Liver (tissue), 9 donors: ENCODE data around the gene SH3GL3. TPM values are rescaled to one million over a fixed set of nuclear protein-coding genes. Genes with fewer than 3 reads are reported as not detected.

Source experiments
- DNase-seq: peaks from one replicate; pipeline ENCODE4 v3.0.0-alpha.2; 2017; ENCODE audit warnings: low spot score
- H3K27ac ChIP-seq, 2 donors: one replicate each; pipeline ENCODE4 v1.7.0; 2013; ENCODE audit warnings: inconsistent platforms in 2 of 2, low read length in 2 of 2, control low read depth in 1 of 2, low read depth in 1 of 2, mild to moderate bottlenecking in 1 of 2
- H3K27me3 ChIP-seq, 4 donors: one replicate each; pipeline versions ENCODE4 v1.6.1 to v1.7.0; 2013; ENCODE audit warnings: low read length in 3 of 4, inconsistent platforms in 1 of 4, mild to moderate bottlenecking in 1 of 4, moderate library complexity in 1 of 4; ENCODE audit not compliant: control insufficient read depth in 4 of 4, insufficient read depth in 4 of 4
- H3K36me3 ChIP-seq, 4 donors: one replicate each; pipeline versions ENCODE4 v1.6.1 to v1.7.0; 2013; ENCODE audit warnings: low read length in 3 of 4, mild to moderate bottlenecking in 3 of 4, low read depth in 1 of 4, moderate library complexity in 1 of 4; ENCODE audit not compliant: control insufficient read depth in 4 of 4, insufficient read depth in 3 of 4
- H3K4me1 ChIP-seq, 4 donors: one replicate each; pipeline versions ENCODE4 v1.6.1 to v1.7.0; 2013; ENCODE audit warnings: low read length in 3 of 4, mild to moderate bottlenecking in 3 of 4, moderate library complexity in 1 of 4; ENCODE audit not compliant: control insufficient read depth in 4 of 4, insufficient read depth in 4 of 4
- H3K4me3 ChIP-seq, 3 donors: one replicate each; pipeline versions ENCODE4 v1.6.1 to v1.7.0; 2013; ENCODE audit warnings: low read length in 3 of 3, control low read depth in 1 of 3, low read depth in 1 of 3, mild to moderate bottlenecking in 1 of 3
- H3K9ac ChIP-seq, 2 donors: one replicate each; pipeline ENCODE4 v1.7.0; 2013; ENCODE audit warnings: low read length in 2 of 2, mild to moderate bottlenecking in 2 of 2, moderate library complexity in 2 of 2, control low read depth in 1 of 2, low read depth in 1 of 2
- H3K9me3 ChIP-seq, 4 donors: one replicate each; pipeline versions ENCODE4 v1.6.1 to v1.7.0; 2013; ENCODE audit warnings: low read length in 3 of 4; ENCODE audit not compliant: control insufficient read depth in 4 of 4
- EGR1 ChIP-seq, 2 donors: IDR thresholded peaks; 2 replicates each; pipeline ENCODE4 v1.6.1; 2016 to 2018; ENCODE audit warnings: antibody characterized with exemption in 2 of 2, low read depth in 2 of 2
- FOXA1 ChIP-seq: IDR thresholded peaks from 2 replicates; pipeline ENCODE4 v1.6.1; 2016; ENCODE audit warnings: antibody characterized with exemption
- FOXA2 ChIP-seq: IDR thresholded peaks from 2 replicates; pipeline ENCODE4 v1.6.1; 2016; ENCODE audit warnings: antibody characterized with exemption
- GABPA ChIP-seq, 2 donors: IDR thresholded peaks in 1 of 2; conservative IDR thresholded peaks in 1 of 2; 2 replicates each; pipeline ENCODE4 v1.6.1; 2016; ENCODE audit warnings: antibody characterized with exemption in 2 of 2, mild to moderate bottlenecking in 1 of 2, moderate library complexity in 1 of 2
- HNF4A ChIP-seq, 2 donors: conservative IDR thresholded peaks; 2 replicates each; pipeline ENCODE4 v1.6.1; 2016; ENCODE audit warnings: antibody characterized with exemption in 2 of 2, mild to moderate bottlenecking in 2 of 2
- HNF4G ChIP-seq: IDR thresholded peaks from 2 replicates; pipeline ENCODE4 v1.6.1; 2016; ENCODE audit warnings: antibody characterized with exemption
- JUND ChIP-seq, 2 donors: IDR thresholded peaks; 2 replicates each; pipeline ENCODE4 v1.6.1; 2016; ENCODE audit warnings: antibody characterized with exemption in 2 of 2
- NR2F2 ChIP-seq: IDR thresholded peaks from 2 replicates; pipeline ENCODE4 v1.6.1; 2016; ENCODE audit warnings: antibody characterized with exemption
- RAD21 ChIP-seq, 2 donors: IDR thresholded peaks; 2 replicates each; pipeline ENCODE4 v1.6.1; 2016; ENCODE audit warnings: antibody characterized with exemption in 2 of 2, mild to moderate bottlenecking in 2 of 2
- RXRA ChIP-seq, 2 donors: IDR thresholded peaks; 2 replicates each; pipeline ENCODE4 v1.6.1; 2017 to 2018; ENCODE audit warnings: antibody characterized with exemption in 2 of 2, mild to moderate bottlenecking in 1 of 2
- SP1 ChIP-seq: IDR thresholded peaks from 2 replicates; pipeline ENCODE4 v1.6.1; 2018; ENCODE audit warnings: antibody characterized with exemption, mild to moderate bottlenecking
- TAF1 ChIP-seq: conservative IDR thresholded peaks from 2 replicates; pipeline ENCODE4 v1.6.1; 2016; ENCODE audit warnings: antibody characterized with exemption, mild to moderate bottlenecking
- YY1 ChIP-seq: IDR thresholded peaks from 2 replicates; pipeline ENCODE4 v1.6.1; 2016; ENCODE audit warnings: antibody characterized with exemption, mild to moderate bottlenecking
- WGBS: extraction: QIAGEN DNeasy Blood & Tissue Kit; methylation state at CpG from one replicate; pipeline ENCODE4 v1.1.7; 2013; 5-methylcytosine and 5-hydroxymethylcytosine counted together
- polyA plus RNA-seq, 2 donors: library from polyadenylated mRNA; stranded (reverse) in 1 of 2; unstranded in 1 of 2; fragments of 200-250 nt in 1 of 2; fragments of >200 nt in 1 of 2; fragmentation: Nextera tagmentation in 1 of 2; extraction: Ambion mirVana in 1 of 2; gene quantifications; one replicate each; pipeline versions ENCODE4 v1.2.1 to v1.2.3, GENCODE V29; 2013 to 2015
- total RNA-seq, 2 donors: library from RNA; depleted of rRNA; stranded (reverse); fragments of >200 nt; gene quantifications; one replicate each; pipeline ENCODE4 v1.2.3, GENCODE V29; 2014
- TF ChIP-seq, protein P1 (sequence below): IDR thresholded peaks from 2 replicates; pipeline ENCODE4 v1.6.1; 2016; ENCODE audit warnings: antibody characterized with exemption
- TF ChIP-seq, protein P2 (sequence below): IDR thresholded peaks from 2 replicates; pipeline ENCODE4 v1.6.1; 2016; ENCODE audit warnings: antibody characterized with exemption, mild to moderate bottlenecking
- TF ChIP-seq, protein P3 (sequence below): IDR thresholded peaks from 2 replicates; pipeline ENCODE4 v1.6.1; 2016; ENCODE audit warnings: antibody characterized with exemption
- TF ChIP-seq, protein P4 (sequence below): IDR thresholded peaks from 2 replicates; pipeline ENCODE4 v1.6.1; 2016; ENCODE audit warnings: antibody characterized with exemption
- TF ChIP-seq, protein P5 (sequence below): fragments of 150-350 bp; IDR thresholded peaks from 2 replicates; pipeline ENCODE4 v1.5.1; 2017; ENCODE audit warnings: improper control_type of control experiment, low read depth, low read length; ENCODE audit not compliant: missing input control
- donor health status: healthy.
- donor health status: healthy.
- donor health status: healthy.
- donor health status: healthy.
- donor health status: healthy.

Gene SH3GL3
- total and polyA plus RNA-seq, 4 donors = 0.23 TPM; not detected in 3

DNA sequence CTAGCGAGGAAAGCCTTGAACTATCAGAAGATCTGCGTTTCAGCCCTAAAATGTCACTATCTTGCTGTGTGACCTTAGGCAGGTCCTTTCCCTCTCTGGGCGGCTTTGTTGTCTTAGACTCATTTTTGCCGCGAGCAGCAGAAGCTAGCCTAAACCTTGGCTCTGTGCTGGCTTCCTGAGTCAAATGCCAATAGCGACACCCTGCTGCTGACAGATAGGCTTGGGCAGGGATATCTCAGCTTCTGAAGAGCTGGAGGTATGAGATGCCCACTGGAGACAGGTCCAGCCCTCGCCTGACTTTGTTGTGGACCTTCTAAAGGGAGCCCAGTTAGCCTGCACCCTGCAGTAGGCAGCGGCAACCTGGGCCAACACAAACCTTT, 208.1 kb downstream of the SH3GL3 start:
- Histone ChIP-seq H3K9ac (peak overlapping the region; percentile 52 to 58), H3K4me1 (peaks cover 10 to 44% (median 35%) of the 10 kb centered on the region in 4 donors), H3K36me3 (peaks cover 0 to 2% (median 0%) of the 10 kb centered on the region in 4 donors), H3K4me3 (peak overlapping the region in 2 of 3 donors; percentile 63 to 78), H3K27ac (peak overlapping the region; percentile 81 to 85), H3K27me3 (no peaks in the 10 kb centered on the region), H3K9me3 (no peaks in the 10 kb centered on the region)
- 72% methylated on average over 8 of the region's 8 CpGs for WGBS
- TF ChIP-seq GABPA (IDR thresholded peaks at IDR 0.05 in 1 of 2, conservative IDR thresholded peaks at IDR 0.05 in 1 of 2) = no peak
- no peak for TF ChIP-seq FOXA2
- TF ChIP-seq, protein P1, sequence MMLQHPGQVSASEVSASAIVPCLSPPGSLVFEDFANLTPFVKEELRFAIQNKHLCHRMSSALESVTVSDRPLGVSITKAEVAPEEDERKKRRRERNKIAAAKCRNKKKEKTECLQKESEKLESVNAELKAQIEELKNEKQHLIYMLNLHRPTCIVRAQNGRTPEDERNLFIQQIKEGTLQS = no peak
- no peak for TF ChIP-seq FOXA1
- TF ChIP-seq, protein P2, sequence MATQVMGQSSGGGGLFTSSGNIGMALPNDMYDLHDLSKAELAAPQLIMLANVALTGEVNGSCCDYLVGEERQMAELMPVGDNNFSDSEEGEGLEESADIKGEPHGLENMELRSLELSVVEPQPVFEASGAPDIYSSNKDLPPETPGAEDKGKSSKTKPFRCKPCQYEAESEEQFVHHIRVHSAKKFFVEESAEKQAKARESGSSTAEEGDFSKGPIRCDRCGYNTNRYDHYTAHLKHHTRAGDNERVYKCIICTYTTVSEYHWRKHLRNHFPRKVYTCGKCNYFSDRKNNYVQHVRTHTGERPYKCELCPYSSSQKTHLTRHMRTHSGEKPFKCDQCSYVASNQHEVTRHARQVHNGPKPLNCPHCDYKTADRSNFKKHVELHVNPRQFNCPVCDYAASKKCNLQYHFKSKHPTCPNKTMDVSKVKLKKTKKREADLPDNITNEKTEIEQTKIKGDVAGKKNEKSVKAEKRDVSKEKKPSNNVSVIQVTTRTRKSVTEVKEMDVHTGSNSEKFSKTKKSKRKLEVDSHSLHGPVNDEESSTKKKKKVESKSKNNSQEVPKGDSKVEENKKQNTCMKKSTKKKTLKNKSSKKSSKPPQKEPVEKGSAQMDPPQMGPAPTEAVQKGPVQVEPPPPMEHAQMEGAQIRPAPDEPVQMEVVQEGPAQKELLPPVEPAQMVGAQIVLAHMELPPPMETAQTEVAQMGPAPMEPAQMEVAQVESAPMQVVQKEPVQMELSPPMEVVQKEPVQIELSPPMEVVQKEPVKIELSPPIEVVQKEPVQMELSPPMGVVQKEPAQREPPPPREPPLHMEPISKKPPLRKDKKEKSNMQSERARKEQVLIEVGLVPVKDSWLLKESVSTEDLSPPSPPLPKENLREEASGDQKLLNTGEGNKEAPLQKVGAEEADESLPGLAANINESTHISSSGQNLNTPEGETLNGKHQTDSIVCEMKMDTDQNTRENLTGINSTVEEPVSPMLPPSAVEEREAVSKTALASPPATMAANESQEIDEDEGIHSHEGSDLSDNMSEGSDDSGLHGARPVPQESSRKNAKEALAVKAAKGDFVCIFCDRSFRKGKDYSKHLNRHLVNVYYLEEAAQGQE = no peak
- TF ChIP-seq, protein P3, sequence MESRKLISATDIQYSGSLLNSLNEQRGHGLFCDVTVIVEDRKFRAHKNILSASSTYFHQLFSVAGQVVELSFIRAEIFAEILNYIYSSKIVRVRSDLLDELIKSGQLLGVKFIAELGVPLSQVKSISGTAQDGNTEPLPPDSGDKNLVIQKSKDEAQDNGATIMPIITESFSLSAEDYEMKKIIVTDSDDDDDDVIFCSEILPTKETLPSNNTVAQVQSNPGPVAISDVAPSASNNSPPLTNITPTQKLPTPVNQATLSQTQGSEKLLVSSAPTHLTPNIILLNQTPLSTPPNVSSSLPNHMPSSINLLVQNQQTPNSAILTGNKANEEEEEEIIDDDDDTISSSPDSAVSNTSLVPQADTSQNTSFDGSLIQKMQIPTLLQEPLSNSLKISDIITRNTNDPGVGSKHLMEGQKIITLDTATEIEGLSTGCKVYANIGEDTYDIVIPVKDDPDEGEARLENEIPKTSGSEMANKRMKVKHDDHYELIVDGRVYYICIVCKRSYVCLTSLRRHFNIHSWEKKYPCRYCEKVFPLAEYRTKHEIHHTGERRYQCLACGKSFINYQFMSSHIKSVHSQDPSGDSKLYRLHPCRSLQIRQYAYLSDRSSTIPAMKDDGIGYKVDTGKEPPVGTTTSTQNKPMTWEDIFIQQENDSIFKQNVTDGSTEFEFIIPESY = no peak
- TF ChIP-seq HNF4G = no peak
- TF ChIP-seq EGR1 (IDR thresholded peaks at IDR 0.05; ENCODE audit: low read depth in 2 of 2) = no peak
- no peak for TF ChIP-seq YY1
- no peak for TF ChIP-seq RXRA (IDR thresholded peaks at IDR 0.05)
- TF ChIP-seq, protein P4, sequence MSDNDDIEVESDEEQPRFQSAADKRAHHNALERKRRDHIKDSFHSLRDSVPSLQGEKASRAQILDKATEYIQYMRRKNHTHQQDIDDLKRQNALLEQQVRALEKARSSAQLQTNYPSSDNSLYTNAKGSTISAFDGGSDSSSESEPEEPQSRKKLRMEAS = no peak
- no peak for TF ChIP-seq RAD21 (IDR thresholded peaks at IDR 0.05)
- TF ChIP-seq, protein P5, sequence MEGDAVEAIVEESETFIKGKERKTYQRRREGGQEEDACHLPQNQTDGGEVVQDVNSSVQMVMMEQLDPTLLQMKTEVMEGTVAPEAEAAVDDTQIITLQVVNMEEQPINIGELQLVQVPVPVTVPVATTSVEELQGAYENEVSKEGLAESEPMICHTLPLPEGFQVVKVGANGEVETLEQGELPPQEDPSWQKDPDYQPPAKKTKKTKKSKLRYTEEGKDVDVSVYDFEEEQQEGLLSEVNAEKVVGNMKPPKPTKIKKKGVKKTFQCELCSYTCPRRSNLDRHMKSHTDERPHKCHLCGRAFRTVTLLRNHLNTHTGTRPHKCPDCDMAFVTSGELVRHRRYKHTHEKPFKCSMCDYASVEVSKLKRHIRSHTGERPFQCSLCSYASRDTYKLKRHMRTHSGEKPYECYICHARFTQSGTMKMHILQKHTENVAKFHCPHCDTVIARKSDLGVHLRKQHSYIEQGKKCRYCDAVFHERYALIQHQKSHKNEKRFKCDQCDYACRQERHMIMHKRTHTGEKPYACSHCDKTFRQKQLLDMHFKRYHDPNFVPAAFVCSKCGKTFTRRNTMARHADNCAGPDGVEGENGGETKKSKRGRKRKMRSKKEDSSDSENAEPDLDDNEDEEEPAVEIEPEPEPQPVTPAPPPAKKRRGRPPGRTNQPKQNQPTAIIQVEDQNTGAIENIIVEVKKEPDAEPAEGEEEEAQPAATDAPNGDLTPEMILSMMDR = no peak
- TF ChIP-seq JUND (IDR thresholded peaks at IDR 0.05) = no peak
- TF ChIP-seq NR2F2 = no peak
- TF ChIP-seq TAF1 = no peak
- TF ChIP-seq HNF4A (conservative IDR thresholded peaks at IDR 0.05) = no peak
- TF ChIP-seq SP1 = no peak
- DNase-seq = no peak
